ENCODE data around the gene UBAC2.
"Not testable (repeated sequence)": the region's sequence is repeated elsewhere in the genome, so short reads cannot be mapped to it uniquely, and the experiment has no call there.

UBAC2 gene

DNA sequence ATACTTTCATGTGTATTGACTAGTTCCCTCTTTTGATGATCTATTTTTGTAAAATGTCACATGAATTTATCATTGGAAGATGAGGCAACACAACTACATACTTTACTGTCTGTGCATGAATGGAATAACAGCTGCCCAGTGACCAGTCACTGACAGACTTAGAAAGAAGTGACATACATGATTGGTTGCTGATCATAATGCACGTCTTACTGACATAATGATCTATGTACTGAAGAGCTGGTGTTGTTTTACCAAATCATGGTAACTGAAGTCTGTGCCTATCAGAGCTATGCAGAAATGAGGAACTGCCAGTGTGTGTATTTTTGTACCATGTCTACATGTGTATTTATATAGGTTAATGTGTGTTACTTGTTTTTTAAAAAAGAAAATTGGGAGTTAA lies 31.1 kb downstream of the UBAC2 start:
- no peak for DNase-seq (ENCODE audit: low read depth in 2 of 2, low spot score in 1 of 2)

DNA sequence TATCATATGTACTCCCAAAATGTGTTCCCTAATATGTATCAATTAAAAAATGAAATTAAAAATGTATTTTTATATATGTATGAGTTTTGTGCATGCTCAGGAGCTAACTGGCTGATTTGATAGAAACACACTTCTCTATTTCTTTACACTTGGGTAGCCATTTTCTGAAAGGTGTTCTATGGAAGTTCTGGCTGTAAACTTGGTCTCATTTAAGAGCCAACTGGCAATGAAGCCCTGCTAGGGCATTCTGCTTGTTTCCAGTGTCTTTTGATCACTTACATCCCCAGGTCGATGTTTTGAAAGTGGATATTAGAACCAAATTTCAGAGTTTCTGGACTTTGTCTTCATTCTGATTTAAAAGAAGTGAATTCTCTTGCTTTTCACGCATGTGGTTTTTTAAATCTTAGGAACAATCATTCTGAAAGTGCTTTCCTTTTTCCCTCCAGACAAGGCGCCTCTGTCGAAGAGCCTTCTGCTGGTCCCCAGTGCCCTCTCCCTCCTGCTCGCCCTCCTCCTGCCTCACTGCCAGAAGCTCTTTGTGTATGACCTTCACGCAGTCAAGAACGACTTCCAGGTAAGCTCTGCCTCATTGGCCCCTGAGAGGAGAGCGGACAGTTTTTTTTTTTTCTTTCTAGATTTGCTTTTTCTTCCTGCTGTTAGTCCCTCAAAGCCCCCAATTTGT lies 37.5 kb downstream of the UBAC2 start:
- DNase-seq (ENCODE audit: low read depth in 2 of 2, low spot score in 1 of 2): no peak

DNA sequence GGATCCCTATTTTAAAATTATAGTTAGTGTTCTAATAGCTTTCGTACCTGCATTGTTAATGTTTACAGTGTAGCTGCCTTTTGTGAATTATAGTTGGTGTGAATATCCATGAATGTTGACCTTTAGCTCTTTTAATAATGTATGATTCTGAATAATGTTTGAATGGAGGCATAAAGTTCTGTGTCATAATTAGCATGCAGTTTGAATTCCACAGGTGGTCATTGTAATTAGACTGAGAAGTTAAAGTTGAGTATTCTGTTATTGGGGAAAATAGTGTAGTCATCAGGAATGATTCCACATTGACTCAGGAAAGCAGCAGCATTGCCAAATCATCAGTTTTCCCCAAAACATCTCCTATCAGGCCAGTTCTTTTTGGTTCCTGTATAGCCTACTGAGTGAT lies 45.4 kb downstream of the UBAC2 start:
- no peak for DNase-seq (ENCODE audit: low read depth in 2 of 2, low spot score in 1 of 2)

DNA sequence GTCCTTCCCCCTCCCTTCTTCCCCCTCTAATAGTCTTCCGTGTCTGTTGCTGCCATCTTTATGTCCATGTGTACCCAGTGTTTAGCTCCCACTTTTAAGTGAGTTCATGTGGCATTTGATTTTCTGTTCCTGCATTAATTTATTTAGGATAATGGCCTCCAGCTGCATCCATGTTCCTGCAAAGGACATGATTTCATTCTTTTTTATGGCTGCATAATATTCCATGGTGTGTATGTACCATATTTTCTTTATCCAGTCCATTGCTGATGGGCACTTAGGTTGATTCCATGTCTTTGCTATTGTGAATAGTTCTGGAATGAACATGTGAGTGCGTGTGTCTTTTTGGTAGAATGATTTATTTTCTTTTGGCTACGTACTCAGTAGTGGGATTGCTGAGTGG lies 48.5 kb downstream of the UBAC2 start:
- DNase-seq (ENCODE audit: low read depth in 2 of 2, low spot score in 1 of 2): not testable (repeated sequence)

DNA sequence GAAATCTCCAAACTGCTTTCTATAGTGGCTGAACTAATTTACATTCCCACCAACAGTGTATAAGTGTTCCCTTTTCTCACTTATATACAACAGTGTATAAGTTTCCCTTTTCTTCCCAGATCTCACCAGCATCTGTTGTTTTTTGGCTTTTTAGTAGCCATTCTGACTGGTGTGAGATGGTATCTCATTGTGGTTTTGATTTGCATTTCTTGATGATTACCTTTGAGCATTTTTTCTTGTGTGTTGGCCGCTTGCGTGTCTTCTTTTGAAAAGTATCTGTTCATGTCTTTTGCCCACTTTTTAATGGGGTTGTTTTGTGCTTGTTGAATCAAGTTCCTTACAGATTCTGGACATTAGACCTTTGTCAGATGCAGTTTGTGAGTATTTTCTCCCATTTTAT lies 49.0 kb downstream of the UBAC2 start:
- not testable (repeated sequence) for DNase-seq (ENCODE audit: low read depth in 2 of 2, low spot score in 1 of 2)

DNA sequence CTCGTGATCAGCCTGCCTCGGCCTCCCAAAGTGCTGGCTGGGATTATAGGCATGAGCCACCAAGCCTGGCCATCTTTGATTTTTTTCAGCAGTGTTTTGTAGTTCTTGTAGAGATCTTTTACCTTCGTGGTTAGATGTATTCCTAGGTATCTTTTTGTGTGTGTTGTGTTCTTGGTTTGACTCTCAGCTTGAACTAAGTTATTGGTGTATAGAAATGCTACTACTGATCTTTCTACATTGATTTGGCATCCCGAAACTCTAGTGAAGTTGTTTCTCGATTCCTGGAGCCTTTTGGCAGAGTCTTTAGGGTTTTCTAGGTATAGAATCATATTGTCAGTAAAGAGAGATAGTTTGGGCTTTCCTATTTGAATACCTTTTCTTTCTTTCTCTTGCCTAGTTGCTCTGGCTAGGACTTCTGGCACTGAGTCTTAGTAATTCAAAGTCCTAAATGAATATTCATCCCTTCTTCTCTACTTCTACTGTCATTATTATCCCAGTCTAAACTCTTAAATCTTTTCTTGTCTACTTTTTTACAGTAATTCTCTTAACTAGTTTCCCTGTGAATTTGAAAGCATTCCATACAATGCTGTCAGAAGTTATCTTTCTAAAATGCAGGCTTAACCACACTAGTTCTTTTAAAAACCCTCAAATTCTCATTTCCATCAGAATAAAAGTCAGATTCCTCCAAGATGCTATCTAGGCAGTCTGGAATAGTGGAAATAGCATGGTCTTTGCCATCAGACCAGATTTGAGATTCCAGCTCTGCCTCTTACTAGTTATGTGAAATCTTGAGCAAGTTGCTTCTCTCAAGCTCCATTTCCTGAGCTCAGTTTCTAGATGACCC lies 50.5 kb downstream of the UBAC2 start:
- DNase-seq (ENCODE audit: low read depth in 2 of 2, low spot score in 1 of 2): no peak

DNA sequence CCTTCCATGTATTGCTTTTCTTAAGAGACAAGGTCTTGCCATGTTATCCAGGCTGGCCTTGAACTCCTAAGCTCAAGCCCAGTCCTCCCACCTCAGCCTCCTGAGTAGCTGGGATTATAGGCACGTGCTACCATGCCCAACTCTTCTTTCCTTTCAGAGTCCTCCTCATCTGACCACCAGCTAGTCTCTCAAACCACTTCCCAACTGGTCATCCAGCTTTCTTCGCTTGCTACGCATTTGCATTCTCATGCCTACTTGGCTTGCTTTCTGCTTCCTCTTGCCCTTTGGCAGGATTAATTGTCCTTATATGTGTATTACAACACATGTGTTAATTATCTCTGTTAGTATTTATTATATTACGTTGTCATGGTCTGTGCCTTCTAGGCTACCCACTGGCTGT lies 51.3 kb downstream of the UBAC2 start:
- no peak for DNase-seq (ENCODE audit: low read depth in 2 of 2, low spot score in 1 of 2)

DNA sequence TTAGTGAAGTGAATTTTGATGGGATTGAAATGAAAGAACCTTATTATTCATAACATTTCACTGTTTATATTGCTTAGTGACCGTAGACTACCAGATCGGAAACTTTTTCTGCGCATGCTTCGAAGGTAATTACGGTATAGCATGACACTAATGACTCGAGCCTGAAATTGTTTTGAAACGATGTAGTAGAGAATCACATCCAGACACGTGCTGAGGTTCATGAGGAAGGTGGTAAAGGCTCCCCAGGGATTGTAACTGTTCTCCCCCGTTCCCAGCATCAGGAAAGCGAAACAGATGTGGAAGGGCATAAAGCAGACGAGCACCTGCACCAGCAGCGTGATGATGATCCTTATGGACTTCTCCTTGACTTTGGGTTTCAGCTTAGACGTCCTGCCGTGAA lies 54.2 kb downstream of the UBAC2 start:
- no peak for DNase-seq (ENCODE audit: low read depth in 2 of 2, low spot score in 1 of 2)

DNA sequence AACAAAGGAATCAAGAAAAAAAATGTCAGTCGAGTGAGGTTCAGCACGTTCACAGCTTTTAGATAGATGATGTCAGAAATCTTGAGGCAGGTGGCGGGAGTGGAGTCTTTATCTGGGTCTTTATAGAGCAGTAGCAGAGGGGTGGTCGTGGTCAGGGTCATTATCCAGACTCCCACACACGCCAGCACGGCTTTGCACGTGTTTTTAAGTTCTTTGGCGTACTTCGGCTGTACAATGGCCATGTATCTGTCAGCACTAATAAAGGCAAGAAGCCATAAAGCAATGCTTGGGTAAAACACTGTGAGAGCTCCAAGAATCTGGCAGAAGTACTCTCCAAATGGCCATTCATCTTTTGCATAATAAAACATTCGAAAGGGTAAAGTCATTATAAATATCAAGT lies 54.6 kb downstream of the UBAC2 start:
- DNase-seq (ENCODE audit: low read depth in 2 of 2, low spot score in 1 of 2): no peak

DNA sequence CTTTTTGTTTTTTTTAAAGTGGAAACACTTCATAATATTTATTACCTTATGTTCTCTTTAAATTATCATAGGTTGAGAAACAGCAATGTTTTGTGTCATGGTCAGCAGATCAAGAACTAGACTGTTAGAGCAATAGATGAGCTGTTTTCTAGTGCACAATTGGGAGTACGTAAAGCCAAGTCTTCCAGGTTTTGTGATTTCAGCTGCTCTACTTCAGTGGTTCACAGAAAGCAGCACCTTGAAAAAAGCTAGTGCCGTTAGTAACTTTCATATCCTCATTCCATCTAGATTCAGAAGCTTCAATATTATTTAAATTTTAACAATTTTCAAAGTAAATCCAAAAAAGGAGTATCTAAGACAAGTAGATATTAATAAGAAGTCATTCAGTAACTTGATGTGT lies 55.6 kb downstream of the UBAC2 start:
- no peak for DNase-seq (ENCODE audit: low read depth in 2 of 2, low spot score in 1 of 2)

DNA sequence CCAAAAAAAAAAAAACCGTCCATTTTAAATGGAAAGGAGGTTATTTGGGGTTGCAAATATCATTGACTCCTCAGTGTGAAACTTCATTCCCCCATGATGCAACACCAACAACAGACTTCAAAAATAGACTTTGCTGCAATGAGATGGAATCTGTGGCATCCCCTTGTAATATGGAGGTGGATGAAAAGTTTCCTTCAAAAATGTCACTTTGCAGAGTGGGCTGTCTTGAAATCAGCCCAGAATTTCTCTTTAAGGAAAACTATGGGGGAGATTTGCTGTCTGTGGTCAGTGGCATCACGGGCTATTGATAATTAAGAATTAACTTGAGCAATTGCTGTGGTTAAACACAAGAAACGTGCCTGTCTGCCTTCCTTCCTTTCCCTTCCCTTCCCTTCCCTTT lies 56.1 kb downstream of the UBAC2 start:
- no peak for DNase-seq (ENCODE audit: low read depth in 2 of 2, low spot score in 1 of 2)

DNA sequence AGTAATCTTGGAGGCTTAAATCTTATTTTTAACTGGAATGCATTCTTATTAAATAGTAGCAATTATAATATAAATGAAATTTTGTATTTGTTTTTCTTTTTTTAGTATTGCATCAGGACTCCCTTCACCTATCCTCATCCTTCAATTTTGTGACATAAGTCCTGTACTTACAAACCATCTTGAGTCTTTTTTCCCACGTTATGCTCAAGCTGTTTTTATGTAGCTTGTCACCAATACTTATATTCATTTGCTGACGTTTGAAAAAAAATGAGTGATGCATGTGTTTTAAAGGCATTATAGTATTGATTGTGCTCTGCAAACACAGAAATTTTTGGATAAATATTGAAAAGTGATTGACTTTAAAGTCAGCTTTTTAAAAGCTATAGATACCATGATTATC lies 56.6 kb downstream of the UBAC2 start:
- no peak for DNase-seq (ENCODE audit: low read depth in 2 of 2, low spot score in 1 of 2)

DNA sequence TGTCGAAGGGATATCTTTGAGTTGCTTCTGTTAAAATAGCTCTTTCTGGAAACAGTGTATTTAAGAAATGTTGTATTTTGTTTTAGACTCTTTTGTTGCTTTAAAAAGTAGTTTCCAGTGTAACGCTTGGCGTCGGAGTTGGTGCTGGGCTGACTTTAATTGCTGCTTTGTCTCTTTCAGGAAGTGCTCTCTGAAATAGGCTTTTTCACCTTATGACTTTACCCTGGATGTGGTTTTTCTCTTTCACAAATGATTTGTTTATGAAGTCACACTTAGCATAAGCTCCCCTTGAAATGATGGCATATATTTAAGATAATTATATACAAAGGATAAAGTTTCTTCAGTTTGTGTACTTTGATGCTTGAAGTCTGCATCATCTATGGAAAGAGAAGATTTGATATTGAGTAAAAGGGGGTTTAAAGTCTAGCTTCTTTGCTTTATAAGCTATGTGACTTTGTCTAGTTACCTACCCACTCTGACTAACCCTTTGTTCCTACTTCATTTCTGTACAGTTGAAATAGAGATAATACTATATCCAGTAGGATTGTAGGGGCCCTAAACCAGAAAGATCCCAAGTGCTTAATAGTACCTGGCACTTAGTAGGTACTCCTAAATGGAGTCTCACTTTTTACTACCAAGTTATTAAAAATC lies 57.7 kb downstream of the UBAC2 start, which contains the start of gene GPR18:
Gene GPR18 (minus strand): TSS at position 170 of the 651 bp plus-strand sequence. CDS start 2,507 bp downstream, outside the sequence.
- DNase-seq (ENCODE audit: low read depth in 2 of 2, low spot score in 1 of 2): no peak

DNA sequence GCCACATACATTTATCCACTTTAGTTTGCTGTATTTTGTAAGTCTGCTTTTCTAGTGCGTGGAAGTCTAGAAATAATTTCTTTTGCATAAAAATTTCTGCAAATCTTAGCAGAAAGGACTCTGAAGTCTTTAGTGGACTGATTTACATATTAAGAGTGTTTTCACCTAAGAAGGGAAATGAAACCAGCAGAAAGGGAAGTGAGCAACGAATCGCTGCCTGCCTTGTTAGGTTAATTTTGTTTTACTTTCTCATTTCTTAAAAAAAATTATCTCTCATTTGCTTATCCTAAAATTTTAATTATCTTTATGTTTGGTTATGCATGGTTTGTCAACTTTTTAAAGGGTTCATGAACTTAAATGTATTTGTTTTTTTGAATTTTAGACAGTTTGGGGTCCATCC lies 58.3 kb downstream of the UBAC2 start:
- no peak for DNase-seq (ENCODE audit: low read depth in 2 of 2, low spot score in 1 of 2)

DNA sequence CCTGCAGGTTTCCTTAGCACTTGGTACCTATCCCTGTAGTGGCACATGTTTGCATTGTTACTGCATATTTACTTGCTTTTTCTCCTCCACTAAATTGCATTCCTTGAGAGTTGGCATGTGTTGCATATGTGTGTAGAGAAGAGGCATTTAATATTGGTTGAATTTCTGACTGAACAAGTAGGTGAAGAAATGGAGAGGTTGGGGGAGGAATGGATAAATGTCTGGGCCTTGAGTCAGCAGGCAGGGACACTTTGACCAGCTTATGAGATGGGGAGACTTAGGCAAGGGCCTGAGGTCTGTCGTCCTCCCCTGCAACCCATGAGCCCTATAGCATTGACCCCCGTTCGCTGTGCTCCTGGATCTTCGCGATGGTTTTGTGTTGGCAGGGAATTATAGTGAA lies 59.6 kb downstream of the UBAC2 start:
- no peak for DNase-seq (ENCODE audit: low read depth in 2 of 2, low spot score in 1 of 2)

DNA sequence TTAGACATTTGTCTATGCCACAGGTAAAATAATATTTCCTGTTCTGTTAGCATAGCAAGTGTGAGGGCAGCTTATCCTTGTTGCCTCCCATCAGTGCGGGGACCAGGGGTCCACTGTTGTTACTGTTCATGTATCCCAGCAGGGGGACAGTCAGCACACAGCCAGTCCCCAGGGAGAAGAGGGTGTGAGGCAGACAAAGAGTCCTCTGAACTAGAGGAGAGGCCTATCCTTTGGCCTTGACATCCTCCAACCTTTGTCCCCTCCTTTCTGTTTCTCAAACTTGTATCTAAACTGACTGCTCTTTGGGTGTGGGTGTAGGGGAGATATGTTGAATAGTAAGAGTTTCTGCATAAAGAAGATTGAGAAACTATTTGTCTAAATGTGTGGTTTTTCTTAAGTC lies 60.4 kb downstream of the UBAC2 start:
- DNase-seq (ENCODE audit: low read depth in 2 of 2, low spot score in 1 of 2): no peak

DNA sequence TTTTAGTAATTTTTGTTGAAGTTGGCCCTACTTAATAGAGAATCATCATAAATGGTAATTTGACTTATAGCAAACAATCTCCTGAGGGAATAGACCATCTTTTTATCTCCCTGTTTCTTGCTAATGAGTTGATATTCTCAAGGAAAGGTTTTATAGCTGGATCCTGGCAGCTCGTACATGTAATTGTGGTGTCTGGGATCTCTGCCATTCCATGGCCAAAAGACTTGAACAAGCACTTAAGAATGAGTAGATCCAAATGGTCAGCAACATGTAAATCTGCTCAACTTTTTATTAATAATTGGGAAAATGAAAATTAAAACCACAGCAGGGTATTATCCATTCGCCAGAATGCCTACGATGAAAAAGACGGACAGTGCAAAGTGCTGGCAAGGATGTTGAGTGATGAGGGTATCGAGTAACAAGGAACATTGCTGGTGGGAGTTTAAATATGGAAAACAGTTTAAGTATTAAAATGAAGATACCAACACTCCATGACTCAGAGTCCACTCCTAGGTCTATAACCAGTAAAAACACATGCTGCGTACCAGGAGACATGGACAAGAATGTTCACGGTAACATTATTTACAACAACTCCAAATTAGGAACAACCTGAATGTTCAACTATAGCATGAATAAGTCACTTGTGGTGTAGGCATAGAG lies 62.6 kb downstream of the UBAC2 start:
- DNase-seq (ENCODE audit: low read depth in 2 of 2, low spot score in 1 of 2): no peak

DNA sequence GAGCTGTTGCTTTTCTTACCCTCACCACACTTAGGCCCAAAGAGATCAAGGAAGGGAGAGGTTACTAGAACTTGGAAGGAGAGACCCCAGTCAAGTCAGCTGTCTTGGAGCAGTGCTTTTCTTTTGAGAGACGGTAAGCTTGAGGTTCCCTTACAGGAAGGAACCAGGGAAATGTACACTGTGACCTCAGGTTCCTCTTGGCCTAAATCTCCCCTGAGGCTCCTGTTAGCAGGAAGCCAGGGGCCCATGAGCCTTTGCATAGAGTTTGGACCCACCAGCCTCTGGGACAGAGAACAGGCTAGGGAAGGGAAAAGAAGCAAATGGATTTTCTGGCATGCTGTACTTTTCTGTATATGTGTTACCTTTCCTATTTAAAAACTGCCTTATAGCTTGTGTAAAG lies 63.4 kb downstream of the UBAC2 start:
- no peak for DNase-seq (ENCODE audit: low read depth in 2 of 2, low spot score in 1 of 2)

DNA sequence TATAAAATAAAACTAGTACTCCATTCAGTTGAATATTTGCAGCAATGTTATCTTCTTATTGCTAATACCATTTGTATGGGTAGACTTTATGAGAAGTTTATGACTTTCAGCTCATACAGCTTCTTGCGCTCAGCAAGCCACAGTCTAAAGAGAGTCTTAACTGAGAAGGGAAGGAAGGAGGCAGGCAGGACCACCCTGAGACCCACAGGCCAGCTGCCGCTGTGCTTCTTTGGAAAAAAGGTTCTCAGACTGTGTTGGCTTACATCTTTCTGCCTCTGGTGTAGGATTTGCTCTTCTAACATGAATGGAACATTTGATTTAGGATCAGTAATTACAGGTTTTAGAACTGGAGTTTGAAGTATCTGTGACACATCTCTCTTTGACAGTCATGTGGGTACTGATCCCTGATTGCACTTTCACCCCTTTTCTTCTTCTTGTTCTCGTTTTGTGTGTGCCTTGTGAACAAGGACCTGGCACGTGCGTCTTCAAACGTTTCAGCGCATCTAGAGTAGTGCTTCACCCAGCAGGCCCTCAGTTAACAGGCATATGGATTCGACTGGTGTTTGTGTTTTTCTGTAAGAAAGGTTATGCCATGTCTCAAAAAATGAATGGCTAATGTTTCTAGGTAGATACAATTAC lies 64.6 kb downstream of the UBAC2 start:
- no peak for DNase-seq (ENCODE audit: low read depth in 2 of 2, low spot score in 1 of 2)

DNA sequence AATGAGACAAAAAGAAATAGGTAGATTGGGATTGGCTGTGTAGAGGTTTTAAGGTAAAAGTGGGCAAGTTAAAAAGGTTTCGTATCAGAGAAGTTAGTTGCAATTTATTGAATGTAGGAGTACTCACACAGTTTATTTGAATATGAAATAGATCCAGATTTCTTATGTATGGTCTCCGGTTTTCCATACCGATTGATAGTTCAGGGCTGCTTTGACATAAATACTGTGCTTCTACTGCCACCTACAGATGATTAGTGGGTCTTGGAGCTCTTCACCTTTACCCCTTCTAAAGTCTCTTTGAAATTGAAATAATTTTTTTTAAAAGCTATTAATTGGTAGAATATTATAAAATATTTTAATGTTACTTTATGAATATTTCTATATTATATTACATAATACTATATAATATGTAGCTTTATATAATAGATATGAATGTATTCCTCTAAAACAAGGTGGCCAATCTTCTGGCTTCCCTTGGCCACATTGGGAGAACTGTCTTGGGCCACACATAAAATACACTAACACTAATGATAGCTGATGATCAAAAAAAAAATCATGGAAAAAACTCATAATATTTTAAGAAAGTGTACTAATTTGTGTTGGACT lies 65.3 kb downstream of the UBAC2 start:
- DNase-seq (ENCODE audit: low read depth in 2 of 2, low spot score in 1 of 2): no peak

DNA sequence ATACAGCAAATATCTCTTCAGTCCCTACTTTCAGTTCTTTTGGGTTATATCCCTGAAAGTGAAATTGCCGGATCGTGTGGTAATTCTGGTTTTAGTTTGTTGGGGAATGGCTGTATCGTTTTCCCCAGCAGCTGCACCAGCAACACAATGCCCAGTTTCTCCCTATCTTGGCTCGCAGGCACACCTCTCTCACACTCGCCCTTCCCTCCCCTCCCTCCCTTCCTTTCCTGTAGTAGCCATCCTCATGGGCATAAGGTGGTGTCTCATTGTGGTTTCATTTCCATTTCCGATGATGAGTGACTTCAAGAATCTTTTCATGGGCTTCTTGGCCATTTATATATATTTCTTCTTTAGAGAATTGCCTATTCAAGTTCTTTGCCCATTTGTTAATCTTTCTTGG lies 66.2 kb downstream of the UBAC2 start:
- no peak for DNase-seq (ENCODE audit: low read depth in 2 of 2, low spot score in 1 of 2)
